Kidney epithelial cell (primary cell): Measurements from ENCODE around the gene PHF1. TPM values are rescaled to one million over a fixed set of nuclear protein-coding genes. Genes with fewer than 3 reads are reported as not detected.

Source experiments
- DNase-seq: peaks from one replicate; pipeline ENCODE4 v3.0.0-alpha.2; 2010; ENCODE audit warnings: low read depth
- H3K27me3 ChIP-seq: 2 replicates; pipeline ENCODE4 v1.6.0; 2011; ENCODE audit warnings: low read length; ENCODE audit not compliant: control insufficient read depth, insufficient read depth
- H3K36me3 ChIP-seq: 2 replicates; pipeline ENCODE4 v1.5.1; 2011; ENCODE audit warnings: low read length; ENCODE audit not compliant: control insufficient read depth, insufficient read depth
- H3K4me3 ChIP-seq: 2 replicates; pipeline ENCODE4 v1.5.1; 2011; ENCODE audit warnings: low read depth, mild to moderate bottlenecking, control low read depth, low read length
- total RNA-seq: library from RNA; depleted of rRNA; stranded (reverse); fragments of >200 nt; gene quantifications from 2 replicates; pipeline ENCODE4 v1.2.3, GENCODE V29; 2015
- TF ChIP-seq, protein P1 (sequence below): IDR thresholded peaks from 2 replicates; pipeline ENCODE4 v1.5.1; 2011; ENCODE audit warnings: mild to moderate bottlenecking, moderate library complexity, low read length, control low read depth, inconsistent platforms; ENCODE audit not compliant: insufficient read depth, poor library complexity, severe bottlenecking

PHF1 gene
- total RNA-seq, 1 donor from 2014 or later: 27.9 TPM

DNA sequence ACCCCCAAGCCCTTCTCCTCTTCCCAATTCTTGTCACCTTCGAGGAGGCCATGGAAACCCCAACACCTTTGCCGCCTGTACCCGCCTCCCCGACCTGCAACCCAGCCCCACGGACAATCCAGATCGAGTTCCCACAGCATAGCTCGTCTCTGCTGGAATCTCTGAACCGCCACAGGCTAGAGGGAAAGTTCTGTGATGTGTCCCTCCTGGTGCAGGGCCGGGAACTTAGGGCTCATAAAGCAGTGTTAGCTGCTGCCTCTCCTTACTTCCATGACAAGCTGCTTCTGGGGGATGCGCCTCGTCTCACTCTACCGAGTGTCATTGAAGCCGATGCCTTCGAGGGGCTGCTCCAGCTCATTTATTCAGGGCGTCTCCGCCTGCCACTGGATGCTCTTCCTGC lies 44.2 kb downstream of the PHF1 start:
- peak overlapping the region; percentile 75 for H3K4me3 ChIP-seq
- no peaks in the 10 kb centered on the region for H3K27me3 ChIP-seq
- no peak for DNase-seq
- peaks cover 2% of the 10 kb centered on the region for H3K36me3 ChIP-seq
- TF ChIP-seq, protein P1, sequence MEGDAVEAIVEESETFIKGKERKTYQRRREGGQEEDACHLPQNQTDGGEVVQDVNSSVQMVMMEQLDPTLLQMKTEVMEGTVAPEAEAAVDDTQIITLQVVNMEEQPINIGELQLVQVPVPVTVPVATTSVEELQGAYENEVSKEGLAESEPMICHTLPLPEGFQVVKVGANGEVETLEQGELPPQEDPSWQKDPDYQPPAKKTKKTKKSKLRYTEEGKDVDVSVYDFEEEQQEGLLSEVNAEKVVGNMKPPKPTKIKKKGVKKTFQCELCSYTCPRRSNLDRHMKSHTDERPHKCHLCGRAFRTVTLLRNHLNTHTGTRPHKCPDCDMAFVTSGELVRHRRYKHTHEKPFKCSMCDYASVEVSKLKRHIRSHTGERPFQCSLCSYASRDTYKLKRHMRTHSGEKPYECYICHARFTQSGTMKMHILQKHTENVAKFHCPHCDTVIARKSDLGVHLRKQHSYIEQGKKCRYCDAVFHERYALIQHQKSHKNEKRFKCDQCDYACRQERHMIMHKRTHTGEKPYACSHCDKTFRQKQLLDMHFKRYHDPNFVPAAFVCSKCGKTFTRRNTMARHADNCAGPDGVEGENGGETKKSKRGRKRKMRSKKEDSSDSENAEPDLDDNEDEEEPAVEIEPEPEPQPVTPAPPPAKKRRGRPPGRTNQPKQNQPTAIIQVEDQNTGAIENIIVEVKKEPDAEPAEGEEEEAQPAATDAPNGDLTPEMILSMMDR: no peak

DNA sequence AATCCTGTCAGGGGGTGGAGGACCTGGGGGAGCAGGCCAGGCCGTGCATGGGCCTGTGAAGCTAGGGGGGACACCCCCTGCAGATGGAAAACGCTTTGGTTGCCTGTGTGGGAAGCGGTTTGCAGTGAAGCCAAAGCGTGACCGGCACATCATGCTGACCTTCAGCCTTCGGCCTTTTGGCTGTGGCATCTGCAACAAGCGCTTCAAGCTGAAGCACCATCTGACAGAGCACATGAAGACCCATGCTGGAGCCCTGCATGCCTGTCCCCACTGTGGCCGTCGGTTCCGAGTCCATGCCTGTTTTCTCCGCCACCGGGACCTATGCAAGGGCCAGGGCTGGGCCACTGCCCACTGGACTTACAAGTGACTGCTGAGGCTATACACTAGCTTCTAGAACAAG lies 45.3 kb downstream of the PHF1 start:
- DNase-seq: no peak
- Histone ChIP-seq H3K4me3 (no peak overlapping the region), H3K27me3 (no peaks in the 10 kb centered on the region), H3K36me3 (peaks cover 2% of the 10 kb centered on the region)
- TF ChIP-seq, protein P1: no peak

DNA sequence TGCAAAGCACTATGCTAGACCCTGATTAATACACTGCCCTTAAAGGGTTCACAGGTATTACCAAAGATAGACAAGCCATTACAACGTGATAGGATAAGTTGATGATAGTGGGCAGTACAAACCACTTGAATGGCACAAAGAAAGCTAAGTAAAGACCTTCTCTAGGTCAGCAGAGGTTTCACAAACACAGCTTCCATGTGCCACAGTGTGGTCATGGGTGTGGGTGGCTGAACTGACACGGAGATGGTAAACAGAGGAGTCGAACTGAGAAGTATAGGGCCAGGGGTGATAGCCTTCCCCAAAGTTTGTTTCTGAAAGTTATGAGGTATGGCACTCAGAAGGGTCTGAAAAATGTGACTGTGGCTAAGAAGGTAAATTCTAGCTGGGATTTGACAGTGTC lies 47.9 kb downstream of the PHF1 start:
- H3K4me3 ChIP-seq: no peak overlapping the region
- TF ChIP-seq, protein P1: no peak
- no peak for DNase-seq
- H3K27me3 ChIP-seq: no peaks in the 10 kb centered on the region
- peaks cover 2% of the 10 kb centered on the region for H3K36me3 ChIP-seq

DNA sequence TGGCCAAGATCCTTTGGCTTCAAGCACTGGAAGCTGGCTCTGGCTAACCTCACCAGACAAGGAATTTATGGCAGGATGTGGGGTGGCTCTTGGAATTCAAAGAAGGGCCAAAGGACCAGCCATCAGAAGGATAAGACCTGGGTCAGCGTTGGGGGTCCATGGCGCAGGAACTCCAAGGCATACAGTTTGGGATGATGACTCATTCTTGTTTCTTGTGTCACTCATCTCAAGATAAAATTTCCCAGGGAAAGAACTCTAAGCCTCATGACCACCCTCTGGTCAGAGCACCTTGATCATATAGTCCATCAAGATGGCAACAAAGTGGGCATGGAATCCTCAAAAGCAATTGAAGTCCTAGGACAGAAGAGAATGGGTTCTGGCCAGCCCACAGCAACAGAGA lies 48.4 kb downstream of the PHF1 start:
- Histone ChIP-seq H3K36me3 (peaks cover 2% of the 10 kb centered on the region), H3K27me3 (no peaks in the 10 kb centered on the region), H3K4me3 (no peak overlapping the region)
- TF ChIP-seq, protein P1: no peak
- DNase-seq: no peak

Other genes starting within 250 kb of the PHF1 start
- gene COL11A2, start 218.5 kb upstream of the PHF1 start, total RNA-seq: 0.14 and 0.38 TPM in 2 replicates
- gene RXRB, start 210.3 kb upstream of the PHF1 start, total RNA-seq: 24.4 and 24.9 TPM in 2 replicates
- 94.1 and 94.9 TPM in 2 replicates for gene SLC39A7, start 210.1 kb upstream of the PHF1 start, total RNA-seq
- 11.4 and 13.1 TPM in 2 replicates for gene HSD17B8, start 206.4 kb upstream of the PHF1 start, total RNA-seq
- gene RING1, start 202.5 kb upstream of the PHF1 start, total RNA-seq: 12.1 and 16.4 TPM in 2 replicates
- gene VPS52, start 139.1 kb upstream of the PHF1 start, total RNA-seq: 32.3 and 56.1 TPM in 2 replicates
- gene RPS18, start 138.9 kb upstream of the PHF1 start, total RNA-seq: 6,267 and 7,360 TPM in 2 replicates
- 1.4 and 2.5 TPM in 2 replicates for gene B3GALT4, start 133.9 kb upstream of the PHF1 start, total RNA-seq
- 53.2 and 70.5 TPM in 2 replicates for gene WDR46, start 121.8 kb upstream of the PHF1 start, total RNA-seq
- 42.9 and 51.4 TPM in 2 replicates for gene PFDN6, start 121.4 kb upstream of the PHF1 start, total RNA-seq
- gene RGL2, start 112.1 kb upstream of the PHF1 start, total RNA-seq: 42.3 and 45.5 TPM in 2 replicates
- 214 and 300 TPM in 2 replicates for gene TAPBP, start 96.9 kb upstream of the PHF1 start, total RNA-seq
- gene ZBTB22, start 93.3 kb upstream of the PHF1 start, total RNA-seq: 17.5 and 18.4 TPM in 2 replicates
- 44.4 and 53.7 TPM in 2 replicates for gene DAXX, start 88.1 kb upstream of the PHF1 start, total RNA-seq
- 8.4 and 10.3 TPM in 2 replicates for gene KIFC1, start 19.2 kb upstream of the PHF1 start, total RNA-seq
- gene CUTA, start 7.1 kb downstream of the PHF1 start, total RNA-seq: 226 and 227 TPM in 2 replicates
- gene SYNGAP1, start 9.1 kb downstream of the PHF1 start, total RNA-seq: 3.3 and 4.2 TPM in 2 replicates
- gene ZBTB9, start 43.6 kb downstream of the PHF1 start, total RNA-seq: 7.4 and 7.6 TPM in 2 replicates
- gene BAK1, start 169.3 kb downstream of the PHF1 start, total RNA-seq: 21.7 and 23.9 TPM in 2 replicates
- 147 and 176 TPM in 2 replicates for gene ITPR3, start 210.3 kb downstream of the PHF1 start, total RNA-seq